ENCODE data around the gene CACNA1C. TPM values are rescaled to one million over a fixed set of nuclear protein-coding genes. Genes with fewer than 3 reads are reported as not detected.

Gene CACNA1C
- total RNA-seq, 1 experiment from 2014 or later = 1.1 TPM

DNA sequence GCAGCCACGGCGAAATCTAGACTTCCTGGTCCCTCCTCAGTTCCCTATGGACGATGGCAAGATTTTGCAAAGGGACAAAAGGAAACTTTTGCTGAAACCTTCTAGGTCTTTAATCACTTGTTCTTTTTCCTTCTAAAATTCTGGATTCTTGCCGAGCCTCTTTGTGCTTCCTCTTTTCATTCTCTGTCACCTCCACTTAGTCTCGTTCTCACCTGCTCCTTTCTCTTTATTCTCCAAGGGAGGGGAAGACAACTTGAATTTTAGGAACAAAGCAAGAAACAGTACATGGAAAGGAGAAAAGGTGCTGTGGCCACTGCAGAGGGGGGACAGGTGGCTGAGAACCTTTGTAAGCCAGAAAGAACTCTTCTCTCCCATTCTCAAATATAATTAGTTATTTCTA is 194.8 kb downstream of the CACNA1C start:
- no peak overlapping the region for H4K91ac ChIP-seq (ENCODE audit: insufficient read length, low read depth, low read length)
- H2BK5ac ChIP-seq (ENCODE audit: insufficient read length, low read length) = no peak overlapping the region
- H2BK20ac ChIP-seq (ENCODE audit: low read depth, low read length, poor library complexity, severe bottlenecking) = no peak overlapping the region
- no peak for TF ChIP-seq CTCF (conservative IDR thresholded peaks at IDR 0.05)
- H3K18ac ChIP-seq (ENCODE audit: insufficient read length, low read depth, low read length) = no peak overlapping the region
- no peaks in the 10 kb centered on the region for H3K27me3 ChIP-seq (ENCODE audit: insufficient read depth, low read length)
- Mint-ChIP-seq H3K36me3 (ENCODE audit: insufficient read depth in 1 of 3, low read depth in 3 of 3) (no peaks in the 10 kb centered on the region; a peak in 1 of 7 replicates), H3K27ac (no peak overlapping the region; a peak in 2 of 7 replicates), H3K4me3 (no peak overlapping the region), H3K9me3 (no peaks in the 10 kb centered on the region; a peak in 1 of 5 replicates), H3K4me1 (peaks cover 42 to 53% of the 10 kb centered on the region in 2 experiments), H3K27me3 (ENCODE audit: low read depth) (no peaks in the 10 kb centered on the region)
- no peak for DNase-seq
- no peak overlapping the region for H2BK15ac ChIP-seq (ENCODE audit: low read depth, low read length)
- no peak overlapping the region for H2AFZ ChIP-seq (ENCODE audit: low read length)
- no peak overlapping the region for H3T11ph ChIP-seq (ENCODE audit: low read length)
- H3K56ac ChIP-seq (ENCODE audit: insufficient read length, low read depth, low read length) = no peak overlapping the region
- no CpG with 5 or more reads among the region's 5 CpGs for WGBS (ENCODE audit: extremely low coverage, insufficient read length, low lambda C conversion rate)
- no peaks in the 10 kb centered on the region for H3K9me3 ChIP-seq (ENCODE audit: control insufficient read depth, low read depth, low read length)
- H3K14ac ChIP-seq (ENCODE audit: insufficient read depth, low read length) = no peak overlapping the region
- no peak overlapping the region for H3K27ac ChIP-seq (ENCODE audit: insufficient read length, low read depth, low read length)
- H2BK120ac ChIP-seq (ENCODE audit: low read depth, low read length, poor library complexity, severe bottlenecking) = no peak overlapping the region
- H4K20me1 ChIP-seq (ENCODE audit: control insufficient read depth, insufficient read depth, insufficient read length) = no peaks in the 10 kb centered on the region
- no peak overlapping the region for H4K8ac ChIP-seq (replicated peaks; ENCODE audit: insufficient read length, low read depth, low read length)
- H4K5ac ChIP-seq (ENCODE audit: insufficient read length, low read depth, low read length) = no peak overlapping the region
- H3K4me1 ChIP-seq (ENCODE audit: insufficient read depth, low read length) = peaks cover 5% of the 10 kb centered on the region; the same call in 1 of the 2 replicates
- no peaks in the 10 kb centered on the region for H3K79me1 ChIP-seq (ENCODE audit: insufficient read depth, low read depth, low read length, poor library complexity, severe bottlenecking)
- no peak overlapping the region for H2BK12ac ChIP-seq (ENCODE audit: insufficient read length, low read depth, low read length)
- H3K79me2 ChIP-seq (ENCODE audit: insufficient read depth, low read length) = no peaks in the 10 kb centered on the region
- H2AK5ac ChIP-seq (ENCODE audit: insufficient read length, low read length) = no peak overlapping the region
- H3K4ac ChIP-seq (ENCODE audit: low read depth, low read length) = no peak overlapping the region
- no peak overlapping the region for H3K4me2 ChIP-seq (ENCODE audit: insufficient read depth, insufficient read length, low read length)
- H3K23me2 ChIP-seq (ENCODE audit: insufficient read length, low read depth, low read length, poor library complexity, severe bottlenecking) = no peaks in the 10 kb centered on the region
- no peak overlapping the region for H3K23ac ChIP-seq (ENCODE audit: insufficient read length, low read depth, low read length)
- no peak overlapping the region for H3K9ac ChIP-seq (ENCODE audit: extremely low read depth, insufficient read length, low read length)

Data from H9 (cell line).